Muscle layer of duodenum (tissue), 2 donors: ENCODE results near the gene LRIG1.

Experiments used
- H3K27ac ChIP-seq: one replicate; pipeline ENCODE4 v1.7.0; 2013; ENCODE audit warnings: mild to moderate bottlenecking, low read length
- H3K27me3 ChIP-seq: one replicate; pipeline ENCODE4 v1.7.0; 2013; ENCODE audit warnings: low read depth, mild to moderate bottlenecking, control low read depth, low read length
- H3K36me3 ChIP-seq, 2 donors: one replicate each; pipeline ENCODE4 v1.7.0; 2013; ENCODE audit warnings: low read length in 2 of 2, control low read depth in 1 of 2, mild to moderate bottlenecking in 1 of 2; ENCODE audit not compliant: insufficient read depth in 2 of 2, control insufficient read depth in 1 of 2
- H3K4me1 ChIP-seq, 2 donors: one replicate each; pipeline ENCODE4 v1.7.0; 2013; ENCODE audit warnings: low read length in 2 of 2, mild to moderate bottlenecking in 2 of 2, control low read depth in 1 of 2, moderate library complexity in 1 of 2; ENCODE audit not compliant: insufficient read depth in 2 of 2, control insufficient read depth in 1 of 2
- H3K4me3 ChIP-seq, 2 donors: one replicate each; pipeline ENCODE4 v1.7.0; 2013; ENCODE audit warnings: low read length in 2 of 2, low read depth in 1 of 2, mild to moderate bottlenecking in 1 of 2
- H3K9me3 ChIP-seq, 2 donors: one replicate each; pipeline ENCODE4 v1.7.0; 2013; ENCODE audit warnings: low read length in 2 of 2, control low read depth in 1 of 2, mild to moderate bottlenecking in 1 of 2; ENCODE audit not compliant: control insufficient read depth in 1 of 2
- donor health status: healthy.

Gene LRIG1

DNA sequence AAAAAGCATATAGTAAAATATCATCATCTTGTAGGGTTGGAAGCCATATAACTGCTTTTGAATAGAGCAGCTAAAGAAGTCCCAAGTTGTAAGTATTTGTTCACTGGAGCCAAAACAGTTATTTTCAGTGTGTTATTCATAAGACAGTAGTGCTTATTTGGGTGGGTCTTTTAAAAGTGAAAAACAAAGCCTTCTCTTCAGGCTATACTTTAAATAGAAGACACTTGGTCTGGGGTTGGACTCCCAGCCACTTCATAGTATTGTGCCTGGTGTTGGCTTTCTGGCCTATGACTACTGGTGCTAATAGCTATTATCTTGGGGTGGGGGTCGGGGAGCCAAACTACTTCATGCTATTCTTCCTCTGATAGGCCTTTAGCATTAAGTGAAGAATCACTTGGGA is 144.8 kb downstream of the LRIG1 start:
- peaks cover 0 to 6% of the 10 kb centered on the region in 2 donors for H3K4me1 ChIP-seq

DNA sequence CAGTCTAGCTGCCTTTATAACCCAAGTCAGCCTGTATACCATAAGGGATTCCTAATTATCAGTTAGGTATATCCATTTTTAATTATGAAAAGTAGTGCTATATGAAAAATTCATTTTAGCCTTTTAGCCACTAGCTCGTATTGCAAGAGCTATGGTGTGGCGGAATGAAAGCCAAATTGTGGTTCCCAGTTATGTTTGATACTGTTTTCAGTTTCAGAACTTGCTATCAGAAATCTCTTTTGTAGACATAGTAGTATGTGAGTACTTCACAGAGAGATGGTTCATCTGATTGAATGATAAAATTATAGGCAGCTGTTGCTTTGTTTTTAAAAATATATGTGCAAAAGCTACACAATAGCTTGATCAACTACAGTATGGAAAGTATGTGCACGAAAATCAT is 145.4 kb downstream of the LRIG1 start:
- no peaks in the 10 kb centered on the region for H3K9me3 ChIP-seq
- H3K36me3 ChIP-seq: no peaks in the 10 kb centered on the region
- no peak overlapping the region for H3K27ac ChIP-seq
- peaks cover 0 to 6% of the 10 kb centered on the region in 2 donors for H3K4me1 ChIP-seq
- H3K27me3 ChIP-seq: no peaks in the 10 kb centered on the region
- H3K4me3 ChIP-seq: no peak overlapping the region

More for the DNA sequence above, 144.8 kb downstream of the LRIG1 start:
- no peaks in the 10 kb centered on the region for H3K27me3 ChIP-seq
- no peaks in the 10 kb centered on the region for H3K9me3 ChIP-seq
- H3K4me3 ChIP-seq: no peak overlapping the region
- H3K27ac ChIP-seq: no peak overlapping the region
- H3K36me3 ChIP-seq: no peaks in the 10 kb centered on the region

DNA sequence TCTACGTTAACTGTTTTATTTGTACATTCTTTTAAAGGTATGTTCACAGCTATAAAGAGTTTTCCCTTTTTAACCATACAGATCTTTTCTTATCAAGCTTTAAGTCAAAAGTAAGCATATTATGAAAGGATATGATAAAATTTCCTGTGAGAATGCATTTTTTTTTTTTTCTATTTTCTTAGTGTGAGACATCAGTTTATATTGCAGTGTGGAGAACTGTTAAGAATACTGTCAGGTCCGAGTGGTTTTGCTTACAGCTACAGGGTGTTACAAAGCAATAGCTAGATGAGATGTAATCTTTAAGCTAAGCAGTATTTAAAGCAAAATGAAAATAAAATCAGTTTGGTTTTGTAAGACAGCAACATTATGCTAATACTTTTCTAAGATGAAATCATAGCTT is 146.8 kb downstream of the LRIG1 start:
- no peak overlapping the region for H3K4me3 ChIP-seq
- no peaks in the 10 kb centered on the region for H3K36me3 ChIP-seq
- no peaks in the 10 kb centered on the region for H3K27me3 ChIP-seq
- H3K9me3 ChIP-seq: no peaks in the 10 kb centered on the region
- H3K4me1 ChIP-seq: peaks cover 0 to 6% of the 10 kb centered on the region in 2 donors
- H3K27ac ChIP-seq: no peak overlapping the region

DNA sequence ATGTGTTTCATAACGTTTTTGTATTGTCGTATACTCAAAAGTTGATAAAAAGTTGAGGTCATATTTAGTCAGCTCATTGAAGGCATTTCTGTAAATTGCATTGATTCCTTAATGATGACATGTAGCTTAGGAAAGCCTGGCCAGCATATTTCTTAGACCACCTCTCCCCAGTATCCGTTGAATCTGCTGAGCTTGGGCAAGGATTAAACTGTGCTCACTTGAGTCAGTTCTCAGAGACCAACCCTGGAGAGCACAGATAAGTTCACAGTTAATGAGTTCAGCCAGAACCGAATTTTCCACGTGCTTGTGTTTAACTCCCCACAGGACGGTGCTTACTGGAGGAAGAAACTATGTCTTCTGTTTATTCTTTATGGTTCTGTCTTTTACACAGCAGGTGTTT is 147.3 kb downstream of the LRIG1 start:
- Histone ChIP-seq H3K4me3 (no peak overlapping the region), H3K9me3 (no peaks in the 10 kb centered on the region), H3K27me3 (no peaks in the 10 kb centered on the region), H3K36me3 (no peaks in the 10 kb centered on the region), H3K27ac (no peak overlapping the region), H3K4me1 (peaks cover 0 to 6% of the 10 kb centered on the region in 2 donors)

DNA sequence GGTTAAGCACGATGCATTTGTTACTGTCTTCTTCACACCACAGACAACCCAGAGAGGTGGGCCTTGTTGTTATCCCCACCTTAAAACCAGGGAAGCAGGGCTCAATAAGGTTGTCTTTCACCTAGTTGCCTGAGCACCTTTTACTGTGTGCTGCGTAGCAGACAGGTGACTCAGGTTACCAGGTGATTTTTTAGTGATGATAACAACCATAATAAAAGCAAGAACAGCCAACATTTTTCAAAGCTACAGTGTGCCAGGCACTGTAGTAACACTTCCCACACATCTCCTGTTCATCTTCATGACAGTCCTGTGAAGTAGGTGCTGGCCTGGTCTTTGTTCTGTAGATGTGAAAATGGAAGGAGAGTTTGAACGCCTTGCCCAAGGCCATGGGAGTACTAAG is 147.8 kb downstream of the LRIG1 start:
- no peaks in the 10 kb centered on the region for H3K9me3 ChIP-seq
- H3K4me3 ChIP-seq: no peak overlapping the region
- no peaks in the 10 kb centered on the region for H3K27me3 ChIP-seq
- H3K36me3 ChIP-seq: no peaks in the 10 kb centered on the region
- H3K27ac ChIP-seq: no peak overlapping the region
- peaks cover 0 to 6% of the 10 kb centered on the region in 2 donors for H3K4me1 ChIP-seq

DNA sequence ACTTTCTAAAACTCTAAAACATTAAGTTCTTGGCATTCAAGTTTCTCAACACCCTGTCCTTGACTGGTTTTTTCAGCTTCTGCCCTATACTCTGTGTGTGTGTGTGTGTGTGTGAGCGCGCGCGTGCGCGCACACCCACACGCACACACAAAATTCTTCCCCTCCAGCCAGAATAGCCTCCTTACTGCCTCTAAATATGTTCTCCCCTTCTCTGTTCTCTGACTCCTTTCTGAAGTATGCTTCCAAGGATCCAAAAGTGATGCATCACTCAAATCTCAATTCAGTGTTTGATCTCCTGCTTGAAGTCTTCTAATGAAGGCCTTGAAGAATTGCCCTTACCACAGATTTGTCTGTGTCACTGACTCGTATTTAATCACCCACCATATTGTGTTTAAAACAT is 150.2 kb downstream of the LRIG1 start:
- Histone ChIP-seq H3K36me3 (no peaks in the 10 kb centered on the region), H3K4me1 (peaks cover 0 to 6% of the 10 kb centered on the region in 2 donors), H3K27me3 (no peaks in the 10 kb centered on the region), H3K9me3 (no peaks in the 10 kb centered on the region), H3K27ac (no peak overlapping the region), H3K4me3 (no peak overlapping the region)

DNA sequence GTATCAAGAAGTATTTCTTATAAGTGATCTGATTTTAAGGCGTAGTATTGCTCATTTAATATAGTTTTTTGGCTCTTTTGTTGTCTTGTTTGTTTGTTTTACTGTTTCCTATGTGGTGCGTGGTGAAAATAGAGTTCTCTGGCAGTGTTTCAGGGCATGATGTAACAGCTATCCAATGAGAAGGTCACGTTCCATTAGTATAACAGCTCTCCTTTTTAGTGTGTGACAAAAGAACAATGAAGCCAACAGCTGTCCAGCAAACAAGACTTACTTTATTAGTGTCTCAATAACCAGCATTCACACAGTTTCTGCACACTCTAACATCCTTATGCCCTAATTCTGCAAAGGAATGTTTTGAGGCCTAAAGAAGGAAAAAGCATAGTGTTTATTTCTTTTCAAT is 152.1 kb downstream of the LRIG1 start:
- Histone ChIP-seq H3K4me3 (no peak overlapping the region), H3K4me1 (peaks cover 0 to 4% of the 10 kb centered on the region in 2 donors), H3K9me3 (no peaks in the 10 kb centered on the region), H3K27ac (no peak overlapping the region), H3K36me3 (no peaks in the 10 kb centered on the region), H3K27me3 (no peaks in the 10 kb centered on the region)

DNA sequence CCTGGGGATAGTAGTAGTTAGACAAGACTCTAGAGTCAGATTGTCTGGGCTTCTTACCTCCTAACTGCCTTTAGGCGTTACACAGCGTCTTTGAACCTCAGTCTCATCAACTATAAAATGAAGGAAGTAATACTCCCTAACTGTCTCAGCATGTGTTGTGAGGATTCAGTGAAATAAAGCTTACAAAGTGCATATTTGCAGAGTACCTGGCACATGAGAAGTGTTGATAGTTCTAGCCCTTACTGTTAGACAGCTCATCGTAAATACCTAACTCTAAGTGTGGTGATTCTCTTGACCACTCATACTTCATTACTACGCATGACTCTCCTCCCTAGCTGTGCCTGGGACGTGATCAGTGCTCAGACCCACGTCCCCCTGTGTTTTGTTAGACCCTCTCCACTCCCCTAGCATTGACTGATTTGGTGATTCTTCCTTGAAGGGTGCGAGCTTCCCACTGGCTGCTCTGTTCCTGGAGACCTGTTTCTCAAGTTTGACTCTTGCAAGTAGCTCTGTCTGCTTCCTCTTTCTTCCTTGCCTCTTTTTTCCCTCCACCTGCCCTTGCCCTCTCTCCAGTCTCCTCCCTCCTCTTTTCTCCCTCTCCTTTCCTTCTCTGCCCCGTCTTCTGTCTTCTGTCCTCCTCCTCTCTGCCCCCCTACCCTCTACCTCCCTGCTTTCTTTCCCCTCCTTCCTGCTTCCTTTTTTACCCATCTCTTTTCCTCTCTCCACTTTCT is 155.8 kb downstream of the LRIG1 start:
- no peaks in the 10 kb centered on the region for H3K4me1 ChIP-seq
- no peaks in the 10 kb centered on the region for H3K36me3 ChIP-seq
- no peak overlapping the region for H3K27ac ChIP-seq
- no peaks in the 10 kb centered on the region for H3K9me3 ChIP-seq
- H3K4me3 ChIP-seq: no peak overlapping the region
- no peaks in the 10 kb centered on the region for H3K27me3 ChIP-seq

DNA sequence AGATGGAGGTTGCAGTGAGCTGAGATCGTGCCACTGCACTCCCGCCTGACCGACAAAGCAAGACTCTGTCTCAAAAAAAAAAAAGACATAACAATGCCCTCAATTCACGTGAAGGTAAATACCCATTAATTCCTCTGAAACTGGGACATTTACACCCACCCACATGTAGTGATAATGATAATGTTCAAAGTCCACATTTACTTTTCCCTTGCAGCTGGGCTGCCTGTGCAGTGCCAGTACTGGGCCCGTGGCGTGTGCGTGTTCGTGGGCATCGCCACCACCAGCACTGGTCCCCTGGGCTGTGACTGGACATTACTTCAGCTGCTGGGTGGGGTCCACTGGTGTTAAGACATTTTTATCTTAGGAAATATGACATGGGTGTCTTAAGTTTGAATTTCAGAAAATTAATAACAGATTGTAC is 156.4 kb downstream of the LRIG1 start:
- H3K4me3 ChIP-seq: no peak overlapping the region
- H3K27ac ChIP-seq: no peak overlapping the region
- H3K36me3 ChIP-seq: no peaks in the 10 kb centered on the region
- no peaks in the 10 kb centered on the region for H3K27me3 ChIP-seq
- H3K9me3 ChIP-seq: no peaks in the 10 kb centered on the region
- no peaks in the 10 kb centered on the region for H3K4me1 ChIP-seq

DNA sequence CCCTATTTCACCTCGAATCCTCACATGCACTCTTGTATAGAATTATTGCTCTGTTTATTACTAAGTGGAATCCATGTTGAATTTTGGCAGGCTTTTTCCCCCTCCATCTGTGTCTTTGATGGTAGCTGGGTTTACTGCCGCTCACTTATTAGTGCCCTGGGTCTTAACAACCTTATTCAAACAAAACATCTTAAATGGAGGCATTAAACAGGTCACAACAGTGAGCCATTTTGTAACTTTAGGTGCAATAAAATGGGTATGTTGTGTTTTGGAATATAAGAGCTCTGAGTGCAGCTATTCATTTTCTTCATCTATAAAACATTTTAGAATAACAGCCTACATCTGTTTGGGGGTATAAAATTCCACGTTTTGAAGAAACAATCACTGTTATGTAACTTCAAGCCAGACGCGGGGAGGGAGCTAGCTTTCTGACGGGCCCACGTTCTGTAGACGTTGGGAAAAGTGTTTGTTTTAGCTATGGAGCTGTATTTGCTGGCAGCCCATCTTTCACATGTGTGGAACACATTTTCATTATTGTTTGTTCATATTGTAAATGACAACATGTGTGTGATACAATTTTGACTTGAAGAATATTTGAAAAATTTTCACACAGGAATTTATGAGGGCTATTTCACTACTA is 158.0 kb downstream of the LRIG1 start:
- no peaks in the 10 kb centered on the region for H3K27me3 ChIP-seq
- no peaks in the 10 kb centered on the region for H3K36me3 ChIP-seq
- no peaks in the 10 kb centered on the region for H3K9me3 ChIP-seq
- no peak overlapping the region for H3K27ac ChIP-seq
- H3K4me3 ChIP-seq: no peak overlapping the region
- no peaks in the 10 kb centered on the region for H3K4me1 ChIP-seq

DNA sequence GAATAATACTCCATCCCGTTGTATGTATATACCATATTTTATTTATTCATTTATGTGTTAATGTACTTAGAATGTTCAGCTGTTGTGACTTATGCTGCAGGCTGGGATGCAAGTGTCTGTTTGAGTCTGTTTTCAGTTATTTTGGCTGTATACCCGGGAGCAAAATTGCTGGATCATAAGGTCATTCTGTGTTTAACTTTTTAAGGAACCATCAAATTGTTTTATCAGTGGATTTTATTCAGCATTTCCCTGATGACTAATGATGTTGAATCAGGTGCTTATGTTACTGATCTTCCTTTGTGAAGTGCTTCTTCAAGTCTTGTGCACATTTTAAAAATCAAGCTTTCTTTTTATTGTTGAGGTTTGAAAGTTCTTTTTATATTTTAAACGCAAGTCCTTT is 161.9 kb downstream of the LRIG1 start:
- Histone ChIP-seq H3K9me3 (no peaks in the 10 kb centered on the region), H3K4me1 (peaks cover 0 to 4% of the 10 kb centered on the region in 2 donors), H3K36me3 (no peaks in the 10 kb centered on the region), H3K4me3 (no peak overlapping the region), H3K27ac (no peak overlapping the region), H3K27me3 (no peaks in the 10 kb centered on the region)
